Stimulated activated memory B cell treated with anti-CD40 and anti-IgM and Interleukin-4, amounts not matched to agents 10 μg/mL and 1 μg/mL and 100 μg/mL, for 72 hours (primary cell): ENCODE measurements around the gene MAD1L1.

Source experiments
- ATAC-seq: fragments of 150-1000 bp; cut with Tn5 transposase; 2 replicates; pipeline ENCODE4 v1.10.0; 2021
- H3K27ac Mint-ChIP-seq: one replicate; pipeline ENCODE4 v1.8.0; 2022; ENCODE audit warnings: mild to moderate bottlenecking, mixed read lengths
- H3K27me3 Mint-ChIP-seq: one replicate; pipeline ENCODE4 v1.8.0; 2022; ENCODE audit warnings: mixed read lengths
- H3K36me3 Mint-ChIP-seq: one replicate; pipeline ENCODE4 v1.8.0; 2022; ENCODE audit warnings: mixed read lengths
- H3K4me1 Mint-ChIP-seq: one replicate; pipeline ENCODE4 v1.8.0; 2022; ENCODE audit warnings: mixed read lengths
- H3K4me3 Mint-ChIP-seq: one replicate; pipeline ENCODE4 v1.8.0; 2022; ENCODE audit warnings: mild to moderate bottlenecking, moderate library complexity, mixed read lengths
- H3K9me3 Mint-ChIP-seq: one replicate; pipeline ENCODE4 v1.8.0; 2022; ENCODE audit warnings: mixed read lengths

The MAD1L1 gene

GRCh38 chr7:1775389-1775788 is 457.4 kb downstream of the MAD1L1 start:
- peaks cover 25% of the 10 kb centered on the region for H3K27me3 Mint-ChIP-seq
- peaks cover 12% of the 10 kb centered on the region for H3K36me3 Mint-ChIP-seq
- H3K9me3 Mint-ChIP-seq, result peaks cover 31% of the 10 kb centered on the region
- H3K4me1 Mint-ChIP-seq, result no peaks in the 10 kb centered on the region
- H3K27ac Mint-ChIP-seq, result no peak overlapping the region
- no peak for ATAC-seq
- H3K4me3 Mint-ChIP-seq, result no peak overlapping the region

DNA sequence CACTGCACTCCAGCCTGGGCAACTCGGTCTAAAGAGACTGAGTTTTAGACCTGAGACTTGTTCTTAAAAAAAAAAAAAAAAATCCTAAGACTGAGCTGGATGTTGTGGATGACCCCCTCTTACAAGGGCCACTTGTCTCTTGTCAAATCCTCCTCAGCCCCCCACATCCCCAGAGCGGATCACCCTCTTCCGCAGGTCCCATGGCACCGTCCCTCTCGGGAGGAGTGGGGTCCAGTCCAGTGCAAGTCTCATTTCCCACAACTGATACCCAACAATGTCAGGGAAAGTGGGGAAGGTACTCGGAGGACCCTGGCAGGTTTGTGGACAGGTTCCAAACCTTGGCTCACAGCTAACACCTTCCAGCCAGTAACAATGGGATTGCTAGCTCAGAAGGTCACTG is 462.4 kb downstream of the MAD1L1 start:
- no peak overlapping the region for H3K4me3 Mint-ChIP-seq
- no peak for ATAC-seq
- peaks cover 15% of the 10 kb centered on the region for H3K9me3 Mint-ChIP-seq
- peaks cover 6% of the 10 kb centered on the region for H3K36me3 Mint-ChIP-seq
- no peaks in the 10 kb centered on the region for H3K4me1 Mint-ChIP-seq
- H3K27ac Mint-ChIP-seq, result no peak overlapping the region
- peaks cover 2% of the 10 kb centered on the region for H3K27me3 Mint-ChIP-seq

DNA sequence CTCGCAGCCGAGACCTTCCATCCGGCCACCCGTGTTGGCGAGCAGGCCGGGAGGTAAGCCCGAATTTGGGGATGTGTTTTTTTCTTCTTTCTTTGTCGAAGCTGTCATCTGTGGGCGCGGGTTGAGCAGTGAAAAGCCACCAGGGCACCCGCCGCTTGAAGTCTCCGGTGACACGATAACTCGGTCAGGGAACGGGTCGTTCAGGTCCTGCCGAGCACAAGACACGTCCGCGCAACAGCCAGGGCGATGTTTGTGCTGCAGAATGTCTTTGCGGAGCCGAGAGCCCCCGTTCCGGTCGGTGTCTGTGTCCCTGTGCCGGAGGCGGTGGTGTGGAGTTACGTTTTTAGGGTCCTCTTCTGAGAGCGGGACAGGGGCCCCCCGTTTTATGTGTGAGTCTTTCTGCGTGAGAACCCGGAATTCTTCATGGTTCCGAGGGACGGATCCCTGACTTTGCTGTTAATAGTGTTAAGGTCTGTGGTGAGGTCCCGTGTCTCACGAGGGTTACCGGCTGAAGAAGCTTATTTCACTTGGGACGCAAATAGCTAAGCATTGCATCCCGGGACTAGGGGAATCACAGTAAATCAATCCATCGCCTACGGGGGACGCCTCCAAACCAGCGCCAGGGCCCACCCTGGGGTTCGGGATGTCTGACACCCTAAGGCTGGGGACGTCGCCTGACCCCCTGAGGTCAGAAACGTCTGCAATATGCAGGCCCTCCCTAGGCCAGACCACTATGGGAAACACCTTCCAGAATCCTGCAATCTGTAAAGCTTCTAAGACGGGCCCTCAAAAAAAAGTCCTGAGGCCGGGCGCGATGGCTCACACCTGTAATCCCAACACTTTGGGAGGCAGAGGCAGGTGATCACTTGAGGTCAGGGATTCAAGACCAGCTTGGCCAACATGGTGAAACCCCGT is 463.2 kb downstream of the MAD1L1 start:
- H3K4me1 Mint-ChIP-seq, result no peaks in the 10 kb centered on the region
- ATAC-seq, result no peak
- peaks cover 6% of the 10 kb centered on the region for H3K36me3 Mint-ChIP-seq
- no peak overlapping the region for H3K27ac Mint-ChIP-seq
- H3K4me3 Mint-ChIP-seq, result no peak overlapping the region
- H3K9me3 Mint-ChIP-seq, result peaks cover 13% of the 10 kb centered on the region
- no peaks in the 10 kb centered on the region for H3K27me3 Mint-ChIP-seq

DNA sequence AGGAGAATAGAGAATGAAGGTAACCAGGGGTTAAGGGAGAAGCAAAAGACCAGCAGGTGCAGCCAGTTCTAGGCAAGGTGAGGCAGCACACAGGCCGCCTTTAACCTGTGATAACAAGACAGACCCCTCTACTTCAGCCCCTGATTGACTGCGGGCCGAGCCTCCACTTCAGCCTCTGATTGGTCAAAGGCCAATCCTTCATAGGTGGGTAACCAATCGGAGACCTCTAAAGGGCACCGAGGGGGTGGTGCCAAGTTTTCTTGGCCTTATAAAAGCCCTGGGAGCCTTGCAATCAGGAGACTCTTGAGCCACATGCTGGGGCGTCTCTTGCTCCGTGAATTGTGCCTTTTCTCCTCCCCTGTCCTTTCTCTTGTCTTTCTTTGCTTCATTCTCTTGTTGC is 463.9 kb downstream of the MAD1L1 start:
- H3K27ac Mint-ChIP-seq, result no peak overlapping the region
- no peak for ATAC-seq

GRCh38 chr7:1767524-1767923 is 465.2 kb downstream of the MAD1L1 start:
- no peaks in the 10 kb centered on the region for H3K9me3 Mint-ChIP-seq
- no peak overlapping the region for H3K4me3 Mint-ChIP-seq
- no peaks in the 10 kb centered on the region for H3K4me1 Mint-ChIP-seq
- H3K36me3 Mint-ChIP-seq, result no peaks in the 10 kb centered on the region
- no peak overlapping the region for H3K27ac Mint-ChIP-seq
- no peak for ATAC-seq
- H3K27me3 Mint-ChIP-seq, result no peaks in the 10 kb centered on the region

More for the DNA sequence above, 463.9 kb downstream of the MAD1L1 start:
- Mint-ChIP-seq H3K4me1 (no peaks in the 10 kb centered on the region), H3K4me3 (no peak overlapping the region), H3K36me3 (peaks cover 6% of the 10 kb centered on the region), H3K27me3 (no peaks in the 10 kb centered on the region), H3K9me3 (peaks cover 7% of the 10 kb centered on the region)
